Measurements from ENCODE around the gene TEX52. TPM values are rescaled to one million over a fixed set of nuclear protein-coding genes. Genes with fewer than 3 reads are reported as not detected.

The TEX52 gene
- total RNA-seq, 1 experiment from 2014 or later: not detected

- H2AFZ ChIP-seq (ENCODE audit: low read depth, low read length, poor library complexity, severe bottlenecking): no peak overlapping the region
- ChIA-PET CTCF (no interaction called here), RAD21 (ENCODE audit: low non-redundant PET in 1 of 2, low total read pairs in 2 of 2, uncharacterized antibody in 2 of 2, unreplicated experiment in 2 of 2) (no interaction called here), POLR2A (no interaction called here)
- intact Hi-C loops (cut with micrococcal nuclease): no loop called here
- no peak overlapping the region for H3K27ac ChIP-seq (ENCODE audit: low read depth, low read length)
- 0 out of 2 replicates have a peak, but pooled peaks cover 5% of the 10 kb centered on the region for H4K20me1 ChIP-seq (ENCODE audit: insufficient read depth)
- no peak for DNase-seq (ENCODE audit: low read depth, low spot score)
- no peaks in the 10 kb centered on the region for H3K9me2 ChIP-seq (ENCODE audit: insufficient read depth)
- no peak overlapping the region for H3K4me3 ChIP-seq (replicated peaks in 1 of 2; ENCODE audit: low read depth in 1 of 2, low read length in 2 of 2)
- no peaks in the 10 kb centered on the region for H3K4me1 ChIP-seq (ENCODE audit: control insufficient read depth in 1 of 2, insufficient read depth in 2 of 2, low read length in 2 of 2)
- BruUV-seq (replicated peaks): TSS peak; percentile 39
- H3K79me2 ChIP-seq (ENCODE audit: insufficient read depth, low read length): peaks cover 35% of the 10 kb centered on the region; the same call in 1 of the 2 replicates
- ATAC-seq: no peak
- no peak overlapping the region for H3K9ac ChIP-seq (ENCODE audit: low read length)
- peaks cover 63 to 82% of the 10 kb centered on the region in 2 experiments for H3K36me3 ChIP-seq (ENCODE audit: control insufficient read depth in 1 of 2, insufficient read depth in 2 of 2, low read length in 2 of 2)
- no peaks in the 10 kb centered on the region for H3K27me3 ChIP-seq (ENCODE audit: insufficient read depth, low read length)
- H3K4me2 ChIP-seq (ENCODE audit: low read length): no peak overlapping the region
- H3K9me3 ChIP-seq (ENCODE audit: control insufficient read depth in 1 of 2, insufficient read depth in 1 of 2, low read depth in 1 of 2, low read length in 2 of 2): no peaks in the 10 kb centered on the region
- TF ChIP-seq REST (IDR thresholded peaks at IDR 0.05; ENCODE audit: low read depth) (no peak), SP1 (IDR thresholded peaks at IDR 0.05; ENCODE audit: low read depth) (no peak), EZH2phosphoT487 (IDR thresholded peaks at IDR 0.05; ENCODE audit: borderline replicate concordance) (no peak), POLR2AphosphoS5 (IDR thresholded peaks at IDR 0.05; ENCODE audit: low read depth, low read length) (no peak), EGR1 (IDR thresholded peaks at IDR 0.05; ENCODE audit: low read depth) (no peak), EZH2 (IDR thresholded peaks at IDR 0.05) (no peak), POLR2A (IDR thresholded peaks at IDR 0.05; ENCODE audit: borderline replicate concordance, extremely low read depth, insufficient read depth, insufficient read length) (no peak), YY1 (IDR thresholded peaks at IDR 0.05; ENCODE audit: extremely low read depth, insufficient replicate concordance, low read depth, low read length) (no peak), SRF (IDR thresholded peaks at IDR 0.05; ENCODE audit: low read depth) (no peak), ZBTB33 (IDR thresholded peaks at IDR 0.05; ENCODE audit: extremely low read depth, insufficient replicate concordance, low read length) (no peak), JUND (IDR thresholded peaks at IDR 0.05) (no peak), TCF7L2 (IDR thresholded peaks at IDR 0.05; ENCODE audit: borderline replicate concordance, extremely low read depth, insufficient read depth, insufficient read length) (no peak), CTCF (IDR thresholded peaks at IDR 0.05 in 2 of 3, conservative IDR thresholded peaks at IDR 0.05 in 1 of 3; ENCODE audit: borderline replicate concordance in 1 of 3, insufficient read depth in 1 of 3, low read depth in 2 of 3, low read length in 2 of 3) (no peak)
- TF ChIP-seq, protein P1, sequence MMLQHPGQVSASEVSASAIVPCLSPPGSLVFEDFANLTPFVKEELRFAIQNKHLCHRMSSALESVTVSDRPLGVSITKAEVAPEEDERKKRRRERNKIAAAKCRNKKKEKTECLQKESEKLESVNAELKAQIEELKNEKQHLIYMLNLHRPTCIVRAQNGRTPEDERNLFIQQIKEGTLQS (IDR thresholded peaks at IDR 0.05): no peak
Observed at GRCh38 chr12:2803635-2804392, 53.0 kb downstream of the TEX52 start.

Measured in HCT116 (cell line).